H9 (cell line): ENCODE data around the gene POU2F1. TPM values are rescaled to one million over a fixed set of nuclear protein-coding genes. Genes with fewer than 3 reads are reported as not detected.

Experiments used
- DNase-seq: peaks from one replicate; pipeline ENCODE4 v3.0.0-alpha.2; 2017
- H2AFZ ChIP-seq: one replicate; pipeline ENCODE4 v1.6.1; 2013; ENCODE audit warnings: mild to moderate bottlenecking, low read length, control low read depth, moderate library complexity
- H2AK5ac ChIP-seq: 2 replicates; pipeline ENCODE4 v1.6.1; 2013; ENCODE audit warnings: low read length, control low read depth, mixed read lengths; ENCODE audit not compliant: insufficient read length
- H2BK120ac ChIP-seq: one replicate; pipeline ENCODE4 v1.6.1; 2013; ENCODE audit warnings: low read depth, mild to moderate bottlenecking, low read length, control low read depth, inconsistent platforms; ENCODE audit not compliant: poor library complexity, severe bottlenecking
- H2BK12ac ChIP-seq: 2 replicates; pipeline ENCODE4 v1.6.1; 2013; ENCODE audit warnings: low read length, control low read depth, mixed read lengths, low read depth; ENCODE audit not compliant: insufficient read length
- H2BK15ac ChIP-seq: 2 replicates; pipeline ENCODE4 v1.6.1; 2013; ENCODE audit warnings: low read depth, low read length, control low read depth
- H2BK20ac ChIP-seq: one replicate; pipeline ENCODE4 v1.6.1; 2013; ENCODE audit warnings: low read depth, mild to moderate bottlenecking, low read length, control low read depth, inconsistent platforms; ENCODE audit not compliant: poor library complexity, severe bottlenecking
- H2BK5ac ChIP-seq: 2 replicates; pipeline ENCODE4 v1.6.1; 2013; ENCODE audit warnings: low read length, control low read depth, mixed read lengths; ENCODE audit not compliant: insufficient read length
- H3K14ac ChIP-seq: 2 replicates; pipeline ENCODE4 v1.6.1; 2013; ENCODE audit warnings: low read length, control low read depth; ENCODE audit not compliant: insufficient read depth
- H3K18ac ChIP-seq: 2 replicates; pipeline ENCODE4 v1.6.1; 2013; ENCODE audit warnings: low read depth, mild to moderate bottlenecking, mixed read lengths, low read length, control low read depth; ENCODE audit not compliant: insufficient read length
- H3K23ac ChIP-seq: 2 replicates; pipeline ENCODE4 v1.6.1; 2013; ENCODE audit warnings: low read length, control low read depth, mixed read lengths, low read depth; ENCODE audit not compliant: insufficient read length
- H3K23me2 ChIP-seq: 2 replicates; pipeline ENCODE4 v1.6.1; 2013; ENCODE audit warnings: low read depth, mild to moderate bottlenecking, mixed read lengths, low read length, control low read depth; ENCODE audit not compliant: insufficient read length, poor library complexity, severe bottlenecking
- H3K27ac ChIP-seq: 2 replicates; pipeline ENCODE4 v1.5.1; 2013; ENCODE audit warnings: low read length, control low read depth, mixed read lengths, low read depth; ENCODE audit not compliant: insufficient read length
- H3K27me3 ChIP-seq: 2 replicates; pipeline ENCODE4 v1.6.1; 2013; ENCODE audit warnings: low read length, control low read depth, inconsistent platforms; ENCODE audit not compliant: insufficient read depth
- H3K4ac ChIP-seq: 2 replicates; pipeline ENCODE4 v1.6.1; 2013; ENCODE audit warnings: low read depth, mild to moderate bottlenecking, control low read depth, inconsistent platforms, low read length, moderate library complexity
- H3K4me1 ChIP-seq: 2 replicates; pipeline ENCODE4 v1.6.1; 2013; ENCODE audit warnings: low read length, control low read depth, inconsistent platforms; ENCODE audit not compliant: insufficient read depth
- H3K4me2 ChIP-seq: 2 replicates; pipeline ENCODE4 v1.6.1; 2013; ENCODE audit warnings: low read length, control low read depth, mixed read lengths; ENCODE audit not compliant: insufficient read length, insufficient read depth
- H3K56ac ChIP-seq: 2 replicates; pipeline ENCODE4 v1.6.1; 2013; ENCODE audit warnings: low read depth, mild to moderate bottlenecking, mixed read lengths, low read length, control low read depth; ENCODE audit not compliant: insufficient read length
- H3K79me1 ChIP-seq: 2 replicates; pipeline ENCODE4 v1.6.1; 2013; ENCODE audit warnings: low read depth, mild to moderate bottlenecking, moderate library complexity, low read length, control low read depth, inconsistent platforms; ENCODE audit not compliant: insufficient read depth, poor library complexity, severe bottlenecking
- H3K79me2 ChIP-seq: 2 replicates; pipeline ENCODE4 v1.6.1; 2013; ENCODE audit warnings: low read length, control low read depth, inconsistent platforms; ENCODE audit not compliant: insufficient read depth
- H3K9ac ChIP-seq: 2 replicates; pipeline ENCODE4 v1.6.1; 2013; ENCODE audit warnings: low read length, control low read depth, mixed read lengths; ENCODE audit not compliant: insufficient read length; ENCODE audit errors: extremely low read depth
- H3K9me3 ChIP-seq: one replicate; pipeline ENCODE4 v1.6.1; 2013; ENCODE audit warnings: low read depth, low read length, inconsistent platforms; ENCODE audit not compliant: control insufficient read depth
- H3T11ph ChIP-seq: one replicate; pipeline ENCODE4 v1.6.1; 2013; ENCODE audit warnings: mild to moderate bottlenecking, low read length, control low read depth, inconsistent platforms
- H4K20me1 ChIP-seq: one replicate; pipeline ENCODE4 v1.6.1; 2013; ENCODE audit not compliant: control insufficient read depth, insufficient read length, insufficient read depth
- H4K5ac ChIP-seq: 2 replicates; pipeline ENCODE4 v1.6.1; 2013; ENCODE audit warnings: low read depth, mild to moderate bottlenecking, mixed read lengths, low read length, control low read depth; ENCODE audit not compliant: insufficient read length
- H4K8ac ChIP-seq: replicated peaks from 2 replicates; pipeline ENCODE4 v1.6.1; 2013; ENCODE audit warnings: low read length, control low read depth, mixed read lengths, low read depth; ENCODE audit not compliant: insufficient read length
- H4K91ac ChIP-seq: 2 replicates; pipeline ENCODE4 v1.6.1; 2013; ENCODE audit warnings: low read depth, mild to moderate bottlenecking, moderate library complexity, mixed read lengths, low read length, control low read depth; ENCODE audit not compliant: insufficient read length
- H3K27ac Mint-ChIP-seq, 3 experiments: 2 replicates in 2 of 3; 3 replicates in 1 of 3; pipeline ENCODE4 v1.8.0; 2020 to 2021; ENCODE audit warnings: mixed read lengths in 3 of 3, mild to moderate bottlenecking in 1 of 3, moderate library complexity in 1 of 3
- H3K27me3 Mint-ChIP-seq: 2 replicates; pipeline ENCODE4 v1.8.0; 2021; ENCODE audit warnings: low read depth, mild to moderate bottlenecking, moderate library complexity, mixed read lengths
- H3K36me3 Mint-ChIP-seq, 3 experiments: 2 replicates in 2 of 3; 3 replicates in 1 of 3; pipeline ENCODE4 v1.8.0; 2020 to 2021; ENCODE audit warnings: low read depth in 3 of 3, mixed read lengths in 3 of 3; ENCODE audit not compliant: insufficient read depth in 1 of 3
- H3K4me1 Mint-ChIP-seq, 2 experiments: 2 replicates each; pipeline ENCODE4 v1.8.0; 2020; ENCODE audit warnings: mixed read lengths in 2 of 2
- H3K4me3 Mint-ChIP-seq, 2 experiments: 2 replicates in 1 of 2; 3 replicates in 1 of 2; pipeline ENCODE4 v1.8.0; 2020 to 2021; ENCODE audit warnings: mild to moderate bottlenecking in 2 of 2, mixed read lengths in 2 of 2, moderate library complexity in 1 of 2
- H3K9me3 Mint-ChIP-seq, 2 experiments: 2 replicates in 1 of 2; 3 replicates in 1 of 2; pipeline ENCODE4 v1.8.0; 2020; ENCODE audit warnings: mild to moderate bottlenecking in 2 of 2, mixed read lengths in 2 of 2, moderate library complexity in 1 of 2
- WGBS: extraction: QIAGEN DNeasy Blood & Tissue Kit; methylation state at CpG from one replicate; pipeline ENCODE4 v1.1.7; 2013; ENCODE audit warnings: missing lambda C conversion rate, low lambda C conversion rate, mixed read lengths; ENCODE audit not compliant: insufficient read length; ENCODE audit errors: extremely low coverage; 5-methylcytosine and 5-hydroxymethylcytosine counted together
- total RNA-seq: library from RNA; stranded (reverse); gene quantifications from 2 replicates; pipeline ENCODE4 v1.2.1, GENCODE V29; 2021
- TF ChIP-seq, protein P1 (sequence below): fragments of 200-600 bp; sonication (generic); conservative IDR thresholded peaks from 3 replicates; pipeline ENCODE4 v1.8.0; 2021; ENCODE audit warnings: antibody characterized with exemption, mild to moderate bottlenecking

Gene POU2F1
- total RNA-seq, 1 experiment from 2014 or later, result 62.5 TPM

DNA sequence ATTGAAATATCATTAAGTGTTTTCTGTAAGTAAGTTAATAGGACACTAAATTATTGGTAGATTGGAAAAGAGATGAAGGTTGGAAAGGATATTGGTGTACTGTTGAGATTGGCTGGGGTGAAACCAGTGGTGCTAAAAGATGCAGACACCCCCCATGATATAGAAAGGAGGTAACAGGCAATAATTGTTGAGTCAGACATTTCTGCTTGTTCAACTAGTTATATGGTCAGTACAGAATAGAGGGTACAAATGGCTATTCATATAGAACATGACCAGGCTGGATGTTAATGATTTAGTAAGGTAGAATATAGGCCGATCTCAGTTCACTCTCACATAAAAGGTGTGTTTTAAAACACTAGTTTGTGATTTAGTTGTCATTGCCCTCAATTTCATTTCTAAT is 104.5 kb downstream of the POU2F1 start:
- Histone ChIP-seq H2BK120ac (no peak overlapping the region), H2BK5ac (no peak overlapping the region), H2BK12ac (no peak overlapping the region), H4K8ac (no peak overlapping the region), H3K27ac (no peak overlapping the region), H3K9ac (no peak overlapping the region), H2BK15ac (no peak overlapping the region), H3K18ac (no peak overlapping the region), H3K79me1 (peaks cover 6% of the 10 kb centered on the region), H3K4me1 (no peaks in the 10 kb centered on the region; the same call in 1 of the 2 replicates), H3K56ac (no peak overlapping the region), H4K5ac (no peak overlapping the region), H3K27me3 (no peaks in the 10 kb centered on the region), H3K23me2 (no peaks in the 10 kb centered on the region), H3K4me2 (no peak overlapping the region), H2BK20ac (no peak overlapping the region), H3K14ac (no peak overlapping the region), H3K9me3 (peaks cover 23% of the 10 kb centered on the region), H3K23ac (no peak overlapping the region), H2AK5ac (no peak overlapping the region), H4K91ac (no peak overlapping the region), H2AFZ (no peak overlapping the region), H4K20me1 (no peaks in the 10 kb centered on the region), H3K79me2 (peaks cover 2% of the 10 kb centered on the region; the same call in 1 of the 2 replicates), H3T11ph (no peak overlapping the region), H3K4ac (no peak overlapping the region)
- peaks cover 29 to 33% of the 10 kb centered on the region in 2 experiments for H3K4me1 Mint-ChIP-seq
- H3K36me3 Mint-ChIP-seq, result peaks cover 43 to 60% (median 55%) of the 10 kb centered on the region in 3 experiments
- H3K27ac Mint-ChIP-seq, result no peak overlapping the region
- TF ChIP-seq, protein P1, sequence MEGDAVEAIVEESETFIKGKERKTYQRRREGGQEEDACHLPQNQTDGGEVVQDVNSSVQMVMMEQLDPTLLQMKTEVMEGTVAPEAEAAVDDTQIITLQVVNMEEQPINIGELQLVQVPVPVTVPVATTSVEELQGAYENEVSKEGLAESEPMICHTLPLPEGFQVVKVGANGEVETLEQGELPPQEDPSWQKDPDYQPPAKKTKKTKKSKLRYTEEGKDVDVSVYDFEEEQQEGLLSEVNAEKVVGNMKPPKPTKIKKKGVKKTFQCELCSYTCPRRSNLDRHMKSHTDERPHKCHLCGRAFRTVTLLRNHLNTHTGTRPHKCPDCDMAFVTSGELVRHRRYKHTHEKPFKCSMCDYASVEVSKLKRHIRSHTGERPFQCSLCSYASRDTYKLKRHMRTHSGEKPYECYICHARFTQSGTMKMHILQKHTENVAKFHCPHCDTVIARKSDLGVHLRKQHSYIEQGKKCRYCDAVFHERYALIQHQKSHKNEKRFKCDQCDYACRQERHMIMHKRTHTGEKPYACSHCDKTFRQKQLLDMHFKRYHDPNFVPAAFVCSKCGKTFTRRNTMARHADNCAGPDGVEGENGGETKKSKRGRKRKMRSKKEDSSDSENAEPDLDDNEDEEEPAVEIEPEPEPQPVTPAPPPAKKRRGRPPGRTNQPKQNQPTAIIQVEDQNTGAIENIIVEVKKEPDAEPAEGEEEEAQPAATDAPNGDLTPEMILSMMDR, result no peak
- WGBS, result no CpG with 5 or more reads among the region's 1 CpG
- H3K4me3 Mint-ChIP-seq, result no peak overlapping the region
- no peak for DNase-seq
- H3K9me3 Mint-ChIP-seq, result peaks cover 34 to 39% of the 10 kb centered on the region in 2 experiments
- H3K27me3 Mint-ChIP-seq, result no peaks in the 10 kb centered on the region
